ENCODE measurements around the gene VSTM4.

VSTM4 gene

GRCh38 chr10:49008505-49009198 lies 106.7 kb downstream of the VSTM4 start:
- Mint-ChIP-seq H3K4me1 (no peaks in the 10 kb centered on the region), H3K27ac (ENCODE audit: low read depth) (no peak overlapping the region), H3K36me3 (ENCODE audit: insufficient read depth) (no peaks in the 10 kb centered on the region), H3K4me3 (no peak overlapping the region), H3K27me3 (no peaks in the 10 kb centered on the region), H3K9me3 (no peaks in the 10 kb centered on the region)
- ATAC-seq (replicated peaks; ENCODE audit: extremely low read depth, poor library complexity, severe bottlenecking) (no peak), DNase-seq (ENCODE audit: low spot score in 2 of 2) (no peak)

GRCh38 chr10:49008091-49008490 lies 107.2 kb downstream of the VSTM4 start:
- Mint-ChIP-seq H3K36me3 (ENCODE audit: insufficient read depth) (no peaks in the 10 kb centered on the region), H3K27ac (ENCODE audit: low read depth) (no peak overlapping the region), H3K27me3 (no peaks in the 10 kb centered on the region), H3K4me1 (no peaks in the 10 kb centered on the region), H3K9me3 (no peaks in the 10 kb centered on the region), H3K4me3 (no peak overlapping the region)
- no peak for DNase-seq (ENCODE audit: low spot score in 2 of 2)
- ATAC-seq (replicated peaks; ENCODE audit: extremely low read depth, poor library complexity, severe bottlenecking), result no peak

- H3K9me3 Mint-ChIP-seq, result no peaks in the 10 kb centered on the region
- ATAC-seq (replicated peaks; ENCODE audit: extremely low read depth, poor library complexity, severe bottlenecking) (no peak), DNase-seq (ENCODE audit: low spot score in 2 of 2) (no peak)
- no peaks in the 10 kb centered on the region for H3K27me3 Mint-ChIP-seq
- no peaks in the 10 kb centered on the region for H3K4me1 Mint-ChIP-seq
- H3K27ac Mint-ChIP-seq (ENCODE audit: low read depth), result no peak overlapping the region
- H3K36me3 Mint-ChIP-seq (ENCODE audit: insufficient read depth), result no peaks in the 10 kb centered on the region
- no peak overlapping the region for H3K4me3 Mint-ChIP-seq
Measured at GRCh38 chr10:49007129-49007528, 108.2 kb downstream of the VSTM4 start.

- no peak for DNase-seq (ENCODE audit: low spot score in 2 of 2)
- H3K4me3 Mint-ChIP-seq, result no peak overlapping the region
- ATAC-seq (replicated peaks; ENCODE audit: extremely low read depth, poor library complexity, severe bottlenecking), result no peak
- H3K27ac Mint-ChIP-seq (ENCODE audit: low read depth), result no peak overlapping the region
- H3K4me1 Mint-ChIP-seq, result no peaks in the 10 kb centered on the region
- peaks cover 11% of the 10 kb centered on the region for H3K27me3 Mint-ChIP-seq
- H3K36me3 Mint-ChIP-seq (ENCODE audit: insufficient read depth), result no peaks in the 10 kb centered on the region
- no peaks in the 10 kb centered on the region for H3K9me3 Mint-ChIP-seq
Measured at GRCh38 chr10:49005270-49005669, 110.1 kb downstream of the VSTM4 start.

- no peak for ATAC-seq (replicated peaks; ENCODE audit: extremely low read depth, poor library complexity, severe bottlenecking)
Measured at GRCh38 chr10:49001870-49002672, 113.3 kb downstream of the VSTM4 start.

GRCh38 chr10:49001402-49001801 lies 113.9 kb downstream of the VSTM4 start:
- DNase-seq (ENCODE audit: low spot score in 2 of 2), result no peak
- Mint-ChIP-seq H3K4me3 (no peak overlapping the region), H3K27me3 (peaks cover 14% of the 10 kb centered on the region), H3K36me3 (ENCODE audit: insufficient read depth) (no peaks in the 10 kb centered on the region), H3K27ac (ENCODE audit: low read depth) (no peak overlapping the region), H3K9me3 (no peaks in the 10 kb centered on the region), H3K4me1 (no peaks in the 10 kb centered on the region)
- no peak for ATAC-seq (replicated peaks; ENCODE audit: extremely low read depth, poor library complexity, severe bottlenecking)

More at GRCh38 chr10:49001870-49002672, 113.3 kb downstream of the VSTM4 start:
- no peaks in the 10 kb centered on the region for H3K36me3 Mint-ChIP-seq (ENCODE audit: insufficient read depth)
- peaks cover 14% of the 10 kb centered on the region for H3K27me3 Mint-ChIP-seq
- no peaks in the 10 kb centered on the region for H3K9me3 Mint-ChIP-seq
- no peak for DNase-seq (ENCODE audit: low spot score in 2 of 2)
- no peak overlapping the region for H3K4me3 Mint-ChIP-seq
- no peak overlapping the region for H3K27ac Mint-ChIP-seq (ENCODE audit: low read depth)
- no peaks in the 10 kb centered on the region for H3K4me1 Mint-ChIP-seq

GRCh38 chr10:49000437-49001398 lies 114.6 kb downstream of the VSTM4 start:
- H3K9me3 Mint-ChIP-seq, result no peaks in the 10 kb centered on the region
- no peaks in the 10 kb centered on the region for H3K36me3 Mint-ChIP-seq (ENCODE audit: insufficient read depth)
- no peak overlapping the region for H3K4me3 Mint-ChIP-seq
- H3K4me1 Mint-ChIP-seq, result no peaks in the 10 kb centered on the region
- DNase-seq (ENCODE audit: low spot score in 2 of 2), result no peak
- no peak for ATAC-seq (replicated peaks; ENCODE audit: extremely low read depth, poor library complexity, severe bottlenecking)
- no peak overlapping the region for H3K27ac Mint-ChIP-seq (ENCODE audit: low read depth)
- peaks cover 14% of the 10 kb centered on the region for H3K27me3 Mint-ChIP-seq

GRCh38 chr10:48999346-48999745 lies 116.0 kb downstream of the VSTM4 start:
- Mint-ChIP-seq H3K27me3 (peaks cover 14% of the 10 kb centered on the region), H3K4me1 (no peaks in the 10 kb centered on the region), H3K9me3 (no peaks in the 10 kb centered on the region), H3K27ac (ENCODE audit: low read depth) (no peak overlapping the region), H3K36me3 (ENCODE audit: insufficient read depth) (no peaks in the 10 kb centered on the region), H3K4me3 (no peak overlapping the region)
- no peak for DNase-seq (ENCODE audit: low spot score in 2 of 2)
- no peak for ATAC-seq (replicated peaks; ENCODE audit: extremely low read depth, poor library complexity, severe bottlenecking)

- H3K9me3 Mint-ChIP-seq, result no peaks in the 10 kb centered on the region
- H3K27ac Mint-ChIP-seq (ENCODE audit: low read depth), result no peak overlapping the region
- H3K27me3 Mint-ChIP-seq, result peaks cover 14% of the 10 kb centered on the region
- no peaks in the 10 kb centered on the region for H3K36me3 Mint-ChIP-seq (ENCODE audit: insufficient read depth)
- H3K4me3 Mint-ChIP-seq, result no peak overlapping the region
- H3K4me1 Mint-ChIP-seq, result no peaks in the 10 kb centered on the region
- DNase-seq (ENCODE audit: low spot score in 2 of 2) (no peak), ATAC-seq (replicated peaks; ENCODE audit: extremely low read depth, poor library complexity, severe bottlenecking) (no peak)
Measured at GRCh38 chr10:48996329-48996728, 119.0 kb downstream of the VSTM4 start.

GRCh38 chr10:48993627-48994026 lies 121.7 kb downstream of the VSTM4 start:
- H3K4me3 Mint-ChIP-seq, result no peak overlapping the region
- no peak overlapping the region for H3K27ac Mint-ChIP-seq (ENCODE audit: low read depth)
- no peaks in the 10 kb centered on the region for H3K4me1 Mint-ChIP-seq
- DNase-seq (ENCODE audit: low spot score in 2 of 2) (no peak), ATAC-seq (replicated peaks; ENCODE audit: extremely low read depth, poor library complexity, severe bottlenecking) (no peak)
- no peaks in the 10 kb centered on the region for H3K9me3 Mint-ChIP-seq
- no peaks in the 10 kb centered on the region for H3K36me3 Mint-ChIP-seq (ENCODE audit: insufficient read depth)
- H3K27me3 Mint-ChIP-seq, result no peaks in the 10 kb centered on the region

- DNase-seq (ENCODE audit: low spot score in 2 of 2) (no peak), ATAC-seq (replicated peaks; ENCODE audit: extremely low read depth, poor library complexity, severe bottlenecking) (no peak)
- Mint-ChIP-seq H3K27ac (ENCODE audit: low read depth) (no peak overlapping the region), H3K4me3 (no peak overlapping the region), H3K36me3 (ENCODE audit: insufficient read depth) (no peaks in the 10 kb centered on the region), H3K4me1 (no peaks in the 10 kb centered on the region), H3K9me3 (no peaks in the 10 kb centered on the region), H3K27me3 (no peaks in the 10 kb centered on the region)
Measured at GRCh38 chr10:48990226-48990625, 125.1 kb downstream of the VSTM4 start.

GRCh38 chr10:48985621-48986158 lies 129.6 kb downstream of the VSTM4 start:
- ATAC-seq (replicated peaks; ENCODE audit: extremely low read depth, poor library complexity, severe bottlenecking), result no peak
- no peaks in the 10 kb centered on the region for H3K27me3 Mint-ChIP-seq
- no peaks in the 10 kb centered on the region for H3K9me3 Mint-ChIP-seq
- H3K36me3 Mint-ChIP-seq (ENCODE audit: insufficient read depth), result peaks cover 4% of the 10 kb centered on the region
- no peaks in the 10 kb centered on the region for H3K4me1 Mint-ChIP-seq
- no peak overlapping the region for H3K4me3 Mint-ChIP-seq
- DNase-seq (ENCODE audit: low spot score in 2 of 2), result no peak
- no peak overlapping the region for H3K27ac Mint-ChIP-seq (ENCODE audit: low read depth)
